Caco-2 (cell line): Measurements from ENCODE around the gene MACROH2A2. TPM values are rescaled to one million over a fixed set of nuclear protein-coding genes. Genes with fewer than 3 reads are reported as not detected.

Source experiments
- BruUV-seq: library from RNA; stranded (reverse); fragments of 400-500 nt; replicated peaks from 2 replicates; lab custom pipeline; 2021; lab: Mats Ljungman, UMichigan
- CTCF ChIA-PET: fragments of 300-600 bp; sonication (Branson Sonifier 250); formaldehyde crosslinking; loops from one replicate; lab custom pipeline; 2022; ENCODE audit warnings: antibody characterized with exemption; lab: Charles Lee
- POLR2A ChIA-PET: fragments of 300-600 bp; sonication (Branson Sonifier 250); formaldehyde crosslinking; loops from one replicate; lab custom pipeline; 2022; ENCODE audit warnings: antibody characterized with exemption; lab: Charles Lee
- DNase-seq, 2 experiments: peaks; one replicate each; pipeline versions ENCODE4 v3.0.0 to v3.0.0-alpha.2; 2020 to 2022
- H3K27me3 ChIP-seq: replicated peaks from 2 replicates; pipeline ENCODE4 v1.6.0; 2011; ENCODE audit warnings: low read length; ENCODE audit not compliant: control insufficient read depth, insufficient read depth
- H3K36me3 ChIP-seq: 2 replicates; pipeline ENCODE4 v1.5.1; 2011; ENCODE audit warnings: low read length; ENCODE audit not compliant: control insufficient read depth, insufficient read depth
- H3K4me1 ChIP-seq: fragments of 250-450 bp; sonication (Bioruptor Pico); 2 replicates; pipeline ENCODE4 v1.5.1; 2020; ENCODE audit warnings: mild to moderate bottlenecking
- H3K4me3 ChIP-seq: 2 replicates; pipeline ENCODE4 v1.5.1; 2011; ENCODE audit warnings: low read depth, mild to moderate bottlenecking, control low read depth, low read length
- H3K9me3 ChIP-seq: fragments of 250-450 bp; sonication (Bioruptor Pico); 2 replicates; pipeline ENCODE4 v1.5.1; 2020; ENCODE audit warnings: mild to moderate bottlenecking, moderate library complexity
- H3K27ac Mint-ChIP-seq: one replicate; pipeline ENCODE4 v1.8.0; 2022; ENCODE audit warnings: mixed read lengths; ENCODE audit not compliant: unreplicated experiment
- H3K27me3 Mint-ChIP-seq: one replicate; pipeline ENCODE4 v1.8.0; 2022; ENCODE audit warnings: mixed read lengths; ENCODE audit not compliant: insufficient read depth, unreplicated experiment
- H3K36me3 Mint-ChIP-seq: one replicate; pipeline ENCODE4 v1.8.0; 2022; ENCODE audit warnings: mild to moderate bottlenecking, mixed read lengths; ENCODE audit not compliant: insufficient read depth, unreplicated experiment
- H3K4me1 Mint-ChIP-seq: one replicate; pipeline ENCODE4 v1.8.0; 2022; ENCODE audit warnings: low read depth, mixed read lengths; ENCODE audit not compliant: unreplicated experiment
- H3K4me3 Mint-ChIP-seq: one replicate; pipeline ENCODE4 v1.8.0; 2022; ENCODE audit warnings: mild to moderate bottlenecking, moderate library complexity, mixed read lengths; ENCODE audit not compliant: unreplicated experiment
- H3K9me3 Mint-ChIP-seq: one replicate; pipeline ENCODE4 v1.8.0; 2022; ENCODE audit warnings: mixed read lengths; ENCODE audit not compliant: unreplicated experiment
- CTCF ChIP-seq, 2 experiments: fragments of 200-600 bp in 1 of 2; IDR thresholded peaks; 1 replicate in 1 of 2; 2 replicates in 1 of 2; pipeline versions ENCODE4 v1.5.1 to v1.8.0; 2011 to 2022; ENCODE audit warnings: antibody characterized with exemption in 1 of 2, control low read depth in 1 of 2, inconsistent platforms in 1 of 2, low read depth in 1 of 2, low read length in 1 of 2, mild to moderate bottlenecking in 1 of 2, moderate library complexity in 1 of 2; ENCODE audit not compliant: insufficient read depth in 1 of 2, severe bottlenecking in 1 of 2, unreplicated experiment in 1 of 2
- intact Hi-C: fragments of 100-400 bp; cut with micrococcal nuclease; formaldehyde crosslinking; loops from one replicate; pipeline ENCODE4 v1.10.0; 2022; ENCODE audit not compliant: unreplicated experiment
- total RNA-seq: library from RNA; stranded (reverse); gene quantifications from 2 replicates; pipeline ENCODE4 v1.2.3, GENCODE V29; 2022

MACROH2A2 gene
- total RNA-seq, 1 experiment from 2014 or later, result 6.1 TPM

GRCh38 chr10:70064486-70064885, 11.8 kb downstream of the MACROH2A2 start:
- Histone ChIP-seq H3K9me3 (no peaks in the 10 kb centered on the region), H3K27me3 (no peaks in the 10 kb centered on the region; the same call in none of the 2 replicates), H3K4me3 (no peak overlapping the region), H3K4me1 (no peaks in the 10 kb centered on the region), H3K36me3 (no peaks in the 10 kb centered on the region)
- no peak for DNase-seq
- Mint-ChIP-seq H3K27me3 (peaks cover 27% of the 10 kb centered on the region), H3K4me1 (no peaks in the 10 kb centered on the region), H3K9me3 (no peaks in the 10 kb centered on the region), H3K4me3 (no peak overlapping the region), H3K27ac (no peak overlapping the region), H3K36me3 (no peaks in the 10 kb centered on the region)
- ChIA-PET POLR2A (no interaction called here), CTCF (no interaction called here)
- BruUV-seq, result no TSS peak
- intact Hi-C loops, result no loop called here
- no peak for TF ChIP-seq CTCF (IDR thresholded peaks at IDR 0.05; ENCODE audit: insufficient read depth in 1 of 2, low read depth in 1 of 2, low read length in 1 of 2, severe bottlenecking in 1 of 2, unreplicated experiment in 1 of 2)

- ChIA-PET CTCF (no interaction called here), POLR2A (no interaction called here)
- BruUV-seq, result no TSS peak
- Histone ChIP-seq H3K4me1 (no peaks in the 10 kb centered on the region), H3K9me3 (no peaks in the 10 kb centered on the region), H3K4me3 (no peak overlapping the region), H3K27me3 (no peaks in the 10 kb centered on the region; the same call in none of the 2 replicates), H3K36me3 (no peaks in the 10 kb centered on the region)
- H3K27ac Mint-ChIP-seq, result no peak overlapping the region
- peaks cover 23% of the 10 kb centered on the region for H3K27me3 Mint-ChIP-seq
- no peak for DNase-seq
- H3K4me3 Mint-ChIP-seq, result no peak overlapping the region
- H3K4me1 Mint-ChIP-seq, result no peaks in the 10 kb centered on the region
- TF ChIP-seq CTCF (IDR thresholded peaks at IDR 0.05; ENCODE audit: insufficient read depth in 1 of 2, low read depth in 1 of 2, low read length in 1 of 2, severe bottlenecking in 1 of 2, unreplicated experiment in 1 of 2), result no peak
- no peaks in the 10 kb centered on the region for H3K36me3 Mint-ChIP-seq
- no peaks in the 10 kb centered on the region for H3K9me3 Mint-ChIP-seq
- intact Hi-C loops, result no loop called here
These were observed 13.5 kb downstream of the MACROH2A2 start for GRCh38 chr10:70066190-70066589.

- H3K4me3 Mint-ChIP-seq, result no peak overlapping the region
- H3K9me3 ChIP-seq, result no peaks in the 10 kb centered on the region
- H3K4me1 ChIP-seq, result no peaks in the 10 kb centered on the region
- intact Hi-C loops, result no loop called here
- BruUV-seq, result no TSS peak
- peaks cover 16% of the 10 kb centered on the region for H3K27me3 Mint-ChIP-seq
- ChIA-PET POLR2A (no interaction called here), CTCF (interaction anchor here (1.5 kb wide), 1 partner anchor 79 kb away, joined by 6 read pairs; the partner anchor contains the start of gene TYSND1)
- no peak for DNase-seq
- no peaks in the 10 kb centered on the region for H3K36me3 Mint-ChIP-seq
- no peak overlapping the region for H3K4me3 ChIP-seq
- TF ChIP-seq CTCF (IDR thresholded peaks at IDR 0.05; ENCODE audit: insufficient read depth in 1 of 2, low read depth in 1 of 2, low read length in 1 of 2, severe bottlenecking in 1 of 2, unreplicated experiment in 1 of 2), result no peak
- no peaks in the 10 kb centered on the region for H3K4me1 Mint-ChIP-seq
- H3K36me3 ChIP-seq, result no peaks in the 10 kb centered on the region
- no peaks in the 10 kb centered on the region for H3K9me3 Mint-ChIP-seq
- no peaks in the 10 kb centered on the region; the same call in 1 of the 2 replicates for H3K27me3 ChIP-seq
- H3K27ac Mint-ChIP-seq, result no peak overlapping the region
These were observed 14.9 kb downstream of the MACROH2A2 start for GRCh38 chr10:70067586-70067985.
